Activated CD8-positive, alpha-beta T cell treated with anti-CD3 and anti-CD28 coated beads for 36 hours (primary cell): Measurements from ENCODE around the gene SOX13. TPM values are rescaled to one million over a fixed set of nuclear protein-coding genes. Genes with fewer than 3 reads are reported as not detected.

Experiments used
- ATAC-seq: fragments of 200-7000 bp; cut with Tn5 transposase; one replicate; pipeline ENCODE4 v1.10.0; 2021; ENCODE audit warnings: mild to moderate bottlenecking, moderate library complexity
- CTCF ChIA-PET: fragments of 350-600 bp; sonication (Branson Sonifier 250); formaldehyde crosslinking; loops from one replicate; lab custom pipeline; 2021; ENCODE audit warnings: antibody characterized with exemption; lab: Charles Lee
- POLR2A ChIA-PET: fragments of 350-600 bp; sonication (Branson Sonifier 250); formaldehyde crosslinking; loops from one replicate; lab custom pipeline; 2021; ENCODE audit warnings: antibody characterized with exemption; lab: Charles Lee
- DNase-seq: peaks from one replicate; pipeline ENCODE4 v3.0.0-alpha.2; 2020
- H3K27ac Mint-ChIP-seq: one replicate; pipeline ENCODE4 v1.8.0; 2021; ENCODE audit warnings: mild to moderate bottlenecking, mixed read lengths
- H3K27me3 Mint-ChIP-seq: one replicate; pipeline ENCODE4 v1.8.0; 2021; ENCODE audit warnings: mixed read lengths
- H3K36me3 Mint-ChIP-seq: one replicate; pipeline ENCODE4 v1.8.0; 2021; ENCODE audit warnings: low read depth, mixed read lengths
- H3K4me1 Mint-ChIP-seq: one replicate; pipeline ENCODE4 v1.8.0; 2021; ENCODE audit warnings: low read depth, mixed read lengths
- H3K4me3 Mint-ChIP-seq: one replicate; pipeline ENCODE4 v1.8.0; 2021; ENCODE audit warnings: mild to moderate bottlenecking, moderate library complexity, mixed read lengths
- H3K9me3 Mint-ChIP-seq: one replicate; pipeline ENCODE4 v1.8.0; 2021; ENCODE audit warnings: mixed read lengths
- intact Hi-C: fragments of 100-400 bp; cut with micrococcal nuclease; formaldehyde crosslinking; loops from one replicate; pipeline ENCODE4 v1.10.0; 2022
- total RNA-seq, 2 experiments: library from RNA; stranded (reverse); gene quantifications; one replicate each; pipeline ENCODE4 v1.2.3, GENCODE V29; 2021
- TF ChIP-seq, protein P1 (sequence below): fragments of 200-600 bp; IDR thresholded peaks from one replicate; pipeline ENCODE4 v1.8.0; 2022; ENCODE audit warnings: antibody characterized with exemption, mild to moderate bottlenecking

SOX13 gene
- total RNA-seq, 2 experiments from 2014 or later = 1.6 to 1.7 TPM

- Mint-ChIP-seq H3K27me3 (peaks cover 8% of the 10 kb centered on the region), H3K36me3 (no peaks in the 10 kb centered on the region), H3K9me3 (no peaks in the 10 kb centered on the region), H3K27ac (no peak overlapping the region), H3K4me1 (no peaks in the 10 kb centered on the region), H3K4me3 (no peak overlapping the region)
- no peak for DNase-seq
- TF ChIP-seq, protein P1, sequence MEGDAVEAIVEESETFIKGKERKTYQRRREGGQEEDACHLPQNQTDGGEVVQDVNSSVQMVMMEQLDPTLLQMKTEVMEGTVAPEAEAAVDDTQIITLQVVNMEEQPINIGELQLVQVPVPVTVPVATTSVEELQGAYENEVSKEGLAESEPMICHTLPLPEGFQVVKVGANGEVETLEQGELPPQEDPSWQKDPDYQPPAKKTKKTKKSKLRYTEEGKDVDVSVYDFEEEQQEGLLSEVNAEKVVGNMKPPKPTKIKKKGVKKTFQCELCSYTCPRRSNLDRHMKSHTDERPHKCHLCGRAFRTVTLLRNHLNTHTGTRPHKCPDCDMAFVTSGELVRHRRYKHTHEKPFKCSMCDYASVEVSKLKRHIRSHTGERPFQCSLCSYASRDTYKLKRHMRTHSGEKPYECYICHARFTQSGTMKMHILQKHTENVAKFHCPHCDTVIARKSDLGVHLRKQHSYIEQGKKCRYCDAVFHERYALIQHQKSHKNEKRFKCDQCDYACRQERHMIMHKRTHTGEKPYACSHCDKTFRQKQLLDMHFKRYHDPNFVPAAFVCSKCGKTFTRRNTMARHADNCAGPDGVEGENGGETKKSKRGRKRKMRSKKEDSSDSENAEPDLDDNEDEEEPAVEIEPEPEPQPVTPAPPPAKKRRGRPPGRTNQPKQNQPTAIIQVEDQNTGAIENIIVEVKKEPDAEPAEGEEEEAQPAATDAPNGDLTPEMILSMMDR = no peak
- intact Hi-C loops = no loop called here
- POLR2A ChIA-PET = interaction anchor here (0.7 kb wide), 1 partner anchor 115 kb away, joined by 4 read pairs; no protein-coding TSS in a partner anchor
- CTCF ChIA-PET = no interaction called here
- no peak for ATAC-seq
These were observed 41.7 kb upstream of the SOX13 start for GRCh38 chr1:204031098-204031710.

DNA sequence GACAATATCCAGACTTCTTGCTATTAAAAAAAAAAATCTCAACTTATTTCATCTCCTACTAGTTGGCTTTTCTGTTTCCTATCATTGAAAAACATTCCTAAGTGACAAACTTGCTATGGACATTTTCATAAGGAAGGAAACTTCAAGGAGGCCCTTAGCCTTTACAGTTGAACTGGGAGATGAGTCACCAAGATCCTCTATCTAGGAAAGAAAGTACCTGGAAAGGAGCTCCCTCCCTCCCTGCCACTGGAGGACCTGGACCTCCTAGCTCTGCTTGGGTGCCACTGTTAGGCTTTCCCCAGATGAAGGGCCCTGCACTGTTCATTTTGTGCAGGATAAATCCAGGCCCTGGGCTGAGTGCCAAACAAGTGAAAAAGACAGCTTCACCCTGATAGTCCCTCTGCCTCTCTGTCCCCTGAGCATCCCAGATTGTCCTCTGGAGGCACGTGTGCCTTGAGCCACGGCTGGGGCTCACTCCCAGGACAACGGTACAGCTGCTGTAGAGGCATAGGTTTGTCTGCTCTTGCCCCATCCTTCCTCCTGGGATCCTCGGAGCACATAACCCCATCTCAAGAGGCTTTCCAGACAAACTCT, 40.2 kb upstream of the SOX13 start:
- ChIA-PET POLR2A (no interaction called here), CTCF (interaction anchor here (0.8 kb wide), 1 partner anchor 96 kb away, joined by 4 read pairs; no protein-coding TSS in a partner anchor)
- H3K27me3 Mint-ChIP-seq = peaks cover 8% of the 10 kb centered on the region
- TF ChIP-seq, protein P1 = no peak
- intact Hi-C loops = no loop called here
- no peaks in the 10 kb centered on the region for H3K4me1 Mint-ChIP-seq
- H3K27ac Mint-ChIP-seq = no peak overlapping the region
- no peak overlapping the region for H3K4me3 Mint-ChIP-seq
- ATAC-seq (no peak), DNase-seq (no peak)
- H3K9me3 Mint-ChIP-seq = no peaks in the 10 kb centered on the region
- no peaks in the 10 kb centered on the region for H3K36me3 Mint-ChIP-seq

- H3K36me3 Mint-ChIP-seq = no peaks in the 10 kb centered on the region
- DNase-seq = no peak
- no peak for ATAC-seq
- intact Hi-C loops = no loop called here
- H3K27ac Mint-ChIP-seq = no peak overlapping the region
- ChIA-PET POLR2A (no interaction called here), CTCF (interaction anchor here (0.8 kb wide), 1 partner anchor 96 kb away, joined by 4 read pairs; no protein-coding TSS in a partner anchor)
- TF ChIP-seq, protein P1 = no peak
- H3K4me1 Mint-ChIP-seq = no peaks in the 10 kb centered on the region
- peaks cover 8% of the 10 kb centered on the region for H3K27me3 Mint-ChIP-seq
- H3K4me3 Mint-ChIP-seq = no peak overlapping the region
- H3K9me3 Mint-ChIP-seq = no peaks in the 10 kb centered on the region
These were observed 39.6 kb upstream of the SOX13 start for GRCh38 chr1:204033306-204033705.

GRCh38 chr1:204036882-204037655, 35.8 kb upstream of the SOX13 start:
- POLR2A ChIA-PET = no interaction called here
- intact Hi-C loops = no loop called here
- H3K36me3 Mint-ChIP-seq = no peaks in the 10 kb centered on the region
- H3K27me3 Mint-ChIP-seq = peaks cover 6% of the 10 kb centered on the region
- no peak for DNase-seq
- CTCF ChIA-PET = no interaction called here
- no peaks in the 10 kb centered on the region for H3K4me1 Mint-ChIP-seq
- H3K9me3 Mint-ChIP-seq = no peaks in the 10 kb centered on the region
- no peak for ATAC-seq
- TF ChIP-seq, protein P1 = no peak
- no peak overlapping the region for H3K27ac Mint-ChIP-seq
- no peak overlapping the region for H3K4me3 Mint-ChIP-seq
